ENCODE results near the gene S100A13.
A peak's percentile ranks its signal among the peaks of the same experiment; 100 is the strongest.
"Not testable (repeated sequence)": the region's sequence is repeated elsewhere in the genome, so short reads cannot be mapped to it uniquely, and the experiment has no call there.

S100A13 gene

GRCh38 chr1:153626904-153627714 lies at the start of gene S100A13:
Gene S100A13, minus strand, starts transcription at chr1:153627505. Its CDS starts 1,033 bp downstream, at chr1:153626472.
- DNase-seq (ENCODE audit: low read depth), result peak; percentile 93

GRCh38 chr1:153673511-153673910 lies 46.2 kb upstream of the S100A13 start:
- no peak for DNase-seq (ENCODE audit: low read depth)

DNA sequence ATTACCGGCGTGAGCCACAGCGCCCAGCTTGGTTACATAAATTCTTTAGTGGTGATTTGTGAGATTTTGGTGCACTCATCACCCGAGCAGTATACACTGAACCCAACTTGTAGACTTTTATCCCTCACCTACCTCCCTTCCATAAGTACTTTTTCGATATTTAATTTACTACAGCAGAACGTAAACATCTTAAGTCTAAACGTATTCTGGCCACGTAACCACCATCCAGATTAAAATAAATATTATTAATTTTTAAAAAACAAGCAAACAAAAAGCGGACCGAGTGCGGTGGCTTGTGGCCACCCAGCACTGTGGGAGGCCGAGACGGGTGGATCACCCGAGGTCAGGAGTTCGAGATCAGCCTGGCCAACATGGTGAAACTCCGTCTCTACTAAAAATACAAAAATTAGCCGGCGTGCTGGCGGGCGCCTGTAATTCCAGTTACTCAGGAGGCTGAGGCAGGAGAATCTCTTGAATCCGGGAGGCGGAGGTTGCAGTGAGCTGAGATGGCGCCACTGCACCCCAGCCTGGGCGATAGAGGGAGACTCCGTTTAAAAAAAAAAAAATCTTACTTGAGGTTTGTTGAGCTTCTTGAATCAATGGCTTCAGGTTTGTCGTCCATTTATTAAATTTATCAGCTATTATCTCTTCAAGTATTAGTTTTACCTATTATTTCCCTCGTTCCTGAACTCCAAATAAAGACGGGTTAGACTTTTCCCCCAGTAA lies 44.5 kb upstream of the S100A13 start:
- DNase-seq (ENCODE audit: low read depth), result peak; percentile 9

DNA sequence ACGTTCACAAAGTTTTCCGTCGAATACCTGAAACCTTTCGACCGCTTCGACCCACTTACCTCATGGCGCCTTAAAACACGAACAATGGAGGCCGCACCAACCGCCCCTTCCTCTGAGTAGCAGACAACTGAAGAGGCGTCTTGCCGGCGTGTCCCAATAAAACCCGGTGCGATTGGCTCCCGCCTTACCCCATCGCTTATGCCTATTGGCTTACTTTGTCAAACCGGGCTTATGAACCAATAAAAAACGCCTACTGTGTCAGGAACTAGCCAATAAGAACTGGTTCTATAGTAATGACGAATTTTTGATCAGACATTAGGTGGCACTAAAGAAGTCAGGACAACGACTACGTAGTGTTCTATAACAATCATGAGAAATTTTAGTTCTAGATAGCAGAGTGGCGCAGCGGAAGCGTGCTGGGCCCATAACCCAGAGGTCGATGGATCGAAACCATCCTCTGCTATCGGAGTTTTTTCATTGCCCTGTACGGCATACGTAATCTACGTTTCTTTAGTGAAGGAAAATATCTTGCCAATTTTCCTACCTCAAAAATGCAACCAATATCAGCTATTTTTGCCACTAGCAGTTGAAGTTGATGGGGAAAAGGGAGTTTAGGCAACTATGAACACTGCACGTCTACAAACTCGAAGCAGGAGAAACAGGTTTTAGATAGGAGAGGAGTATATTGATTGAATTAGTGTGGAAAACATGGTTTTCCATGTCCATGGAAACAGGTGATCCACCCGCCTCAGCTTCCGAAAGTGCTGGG lies 43.7 kb upstream of the S100A13 start, which contains the start of gene ILF2:
Gene ILF2 (minus strand): TSS at position 135 of the 769 bp plus-strand sequence. CDS start 71 bp downstream, at position 64.
- peak; percentile 99 for DNase-seq (ENCODE audit: low read depth)

DNA sequence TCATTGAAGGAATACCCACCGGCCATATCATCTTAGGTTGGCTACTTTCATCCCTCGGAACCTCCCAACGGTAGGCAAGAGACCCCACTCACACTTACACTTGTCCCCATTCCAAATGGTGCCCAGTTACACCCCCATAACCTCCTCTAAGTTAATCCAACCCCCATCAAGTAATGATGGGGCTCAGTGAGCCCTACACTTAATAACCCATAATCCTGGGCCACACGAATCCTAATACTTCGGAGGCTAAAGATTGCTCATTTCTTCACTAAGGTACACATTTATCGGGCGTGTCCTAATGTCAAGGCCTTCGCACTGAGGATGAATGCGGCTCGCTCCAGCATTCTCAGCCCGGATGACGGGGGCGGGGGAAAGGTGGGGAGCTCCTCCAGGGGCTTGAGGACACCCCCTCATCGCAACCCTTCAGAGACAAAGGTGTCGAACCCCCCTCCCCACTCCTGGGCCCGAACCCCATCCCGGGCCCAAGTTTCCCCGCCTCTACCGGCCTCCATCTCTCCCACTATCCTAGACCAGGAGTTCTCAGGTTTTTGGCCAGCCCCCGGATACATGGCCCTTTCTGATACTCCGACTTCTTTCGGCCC lies 43.1 kb upstream of the S100A13 start:
- DNase-seq (ENCODE audit: low read depth), result no peak

GRCh38 chr1:153669606-153670005 lies 42.3 kb upstream of the S100A13 start:
- DNase-seq (ENCODE audit: low read depth), result no peak

DNA sequence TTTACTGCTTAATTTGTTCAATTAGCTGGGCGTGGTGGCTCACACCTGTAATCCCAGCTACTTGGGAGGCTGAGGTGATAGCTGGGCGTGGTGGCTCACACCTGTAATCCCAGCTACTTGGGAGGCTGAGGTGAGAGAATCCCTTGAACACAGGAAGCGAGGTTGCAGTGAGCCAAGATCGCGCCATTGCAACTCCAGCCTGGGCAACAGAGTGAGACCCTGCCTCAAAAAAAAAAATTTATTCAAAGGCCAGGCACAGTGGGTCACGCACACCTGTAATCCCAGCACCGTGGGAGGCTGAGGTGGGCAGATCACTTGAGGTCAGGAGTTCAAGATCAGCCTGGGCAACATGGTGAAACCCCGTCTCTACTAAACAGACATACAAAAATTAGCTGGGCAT lies 41.4 kb upstream of the S100A13 start:
- not testable (repeated sequence) for DNase-seq (ENCODE audit: low read depth)

DNA sequence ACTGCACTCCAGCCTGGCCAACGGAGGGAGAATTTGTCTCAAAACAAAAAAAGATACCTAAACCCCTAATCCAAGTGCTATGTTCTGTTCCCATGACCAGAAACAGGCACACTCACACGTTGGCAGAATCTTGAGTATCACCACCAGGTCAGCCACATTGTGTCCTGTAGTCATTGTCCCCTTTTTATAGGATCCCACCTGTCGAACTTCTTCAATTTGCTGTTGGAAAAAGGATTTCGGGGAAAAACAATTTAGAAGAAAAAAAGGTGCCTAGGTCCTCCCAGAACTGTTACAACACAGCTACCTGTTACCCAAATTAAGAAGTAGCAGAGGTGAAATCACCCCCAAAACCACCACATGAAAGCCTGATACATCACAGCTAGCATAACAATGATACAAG lies 40.1 kb upstream of the S100A13 start:
- DNase-seq (ENCODE audit: low read depth), result no peak

- no peak for DNase-seq (ENCODE audit: low read depth)
Measured at GRCh38 chr1:153663211-153663610, 35.9 kb upstream of the S100A13 start.

- DNase-seq (ENCODE audit: low read depth), result no peak
Measured at GRCh38 chr1:153662269-153662668, 35.0 kb upstream of the S100A13 start.

DNA sequence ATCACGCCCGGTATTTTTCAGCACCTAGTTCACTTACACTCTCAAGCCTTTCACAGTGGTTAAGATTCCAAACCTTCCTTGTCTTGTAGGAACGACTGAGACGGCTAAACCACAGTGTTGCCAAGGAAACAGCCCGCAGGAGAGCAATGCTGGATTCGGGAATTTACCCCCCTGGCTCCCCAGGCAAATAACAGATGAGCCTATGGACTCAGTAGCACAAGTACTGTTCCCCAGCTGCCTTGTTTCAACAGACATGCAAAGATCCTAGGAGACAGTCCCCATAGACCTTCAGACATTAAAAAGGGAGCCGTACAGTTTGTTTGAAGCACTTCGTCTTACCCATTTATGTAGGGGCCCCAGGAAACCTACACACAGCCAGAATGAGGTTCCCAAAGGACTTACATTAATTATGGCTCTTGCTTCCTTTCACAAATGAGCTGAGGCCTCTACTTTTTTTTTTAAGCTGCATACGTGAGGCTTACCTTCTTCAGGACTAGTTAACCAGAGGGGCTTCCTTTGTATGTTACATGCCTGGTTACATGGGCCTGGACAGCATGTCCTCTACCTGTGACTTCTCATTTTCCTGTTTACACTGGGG lies 33.9 kb upstream of the S100A13 start:
- no peak for DNase-seq (ENCODE audit: low read depth)

DNA sequence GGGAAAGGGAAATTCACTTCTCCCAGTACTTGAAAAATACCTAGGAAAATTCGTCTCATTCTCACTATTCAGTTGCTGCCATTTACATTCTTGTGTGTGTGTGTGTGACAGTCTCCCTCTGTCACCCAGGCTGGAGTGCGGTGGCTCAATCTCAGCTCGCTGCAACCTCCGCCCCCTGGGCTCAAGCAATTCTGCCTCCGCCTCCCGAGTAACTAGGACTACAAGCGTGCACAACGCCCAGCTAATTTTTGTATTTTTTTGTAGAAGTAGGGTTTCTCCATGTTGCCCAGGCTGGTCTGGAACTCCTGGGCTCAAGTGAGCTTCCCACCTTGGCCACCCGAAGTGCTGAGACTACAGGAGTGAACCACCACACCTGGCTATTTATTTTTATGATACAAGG lies 32.4 kb upstream of the S100A13 start:
- no peak for DNase-seq (ENCODE audit: low read depth)

- no peak for DNase-seq (ENCODE audit: low read depth)
Measured at GRCh38 chr1:153659175-153659534, 31.9 kb upstream of the S100A13 start.

DNA sequence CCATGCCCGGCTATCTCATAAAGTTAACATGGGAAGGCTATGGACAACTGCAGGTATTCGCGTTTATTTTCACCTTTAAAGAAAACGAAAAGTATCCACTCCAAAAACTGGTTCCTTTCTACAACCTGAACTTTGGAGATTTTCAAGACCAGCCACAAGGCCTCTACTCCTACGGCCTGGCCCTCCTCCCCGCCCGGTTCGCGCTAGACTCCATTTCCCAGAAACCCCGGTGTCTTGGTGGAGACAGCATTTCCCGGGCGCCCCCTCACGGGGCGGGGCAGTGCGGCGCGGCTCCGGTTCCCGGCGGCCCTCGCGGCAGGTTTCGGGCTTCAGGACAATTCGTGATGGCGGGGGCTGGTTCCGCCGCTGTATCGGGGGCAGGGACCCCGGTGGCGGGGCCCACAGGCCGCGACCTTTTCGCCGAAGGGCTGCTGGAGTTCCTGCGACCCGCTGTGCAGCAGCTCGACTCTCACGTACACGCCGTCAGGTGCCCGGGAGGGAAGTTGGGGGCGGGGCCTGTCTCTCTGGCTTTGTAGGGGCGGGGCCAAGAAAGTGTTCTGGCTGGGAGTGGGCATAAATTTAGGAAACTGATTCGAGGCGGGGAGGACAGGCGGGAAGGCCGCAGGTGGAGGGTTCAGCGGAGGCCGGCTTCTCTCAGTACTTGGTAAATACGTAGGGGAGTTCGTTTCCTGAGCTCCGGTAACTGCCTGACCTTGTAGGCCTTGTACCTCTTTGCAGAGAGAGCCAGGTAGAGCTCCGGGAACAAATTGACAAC lies 31.3 kb upstream of the S100A13 start, which contains the start of gene SNAPIN:
Gene SNAPIN (plus strand): TSS at position 304 of the 775 bp plus-strand sequence. CDS start 41 bp downstream, at position 345.
- DNase-seq (ENCODE audit: low read depth), result peak; percentile 68

- no peak for DNase-seq (ENCODE audit: low read depth)
Measured at GRCh38 chr1:153655333-153655732, 28.0 kb upstream of the S100A13 start.

GRCh38 chr1:153652805-153653500 lies 25.6 kb upstream of the S100A13 start:
- DNase-seq (ENCODE audit: low read depth), result no peak

DNA sequence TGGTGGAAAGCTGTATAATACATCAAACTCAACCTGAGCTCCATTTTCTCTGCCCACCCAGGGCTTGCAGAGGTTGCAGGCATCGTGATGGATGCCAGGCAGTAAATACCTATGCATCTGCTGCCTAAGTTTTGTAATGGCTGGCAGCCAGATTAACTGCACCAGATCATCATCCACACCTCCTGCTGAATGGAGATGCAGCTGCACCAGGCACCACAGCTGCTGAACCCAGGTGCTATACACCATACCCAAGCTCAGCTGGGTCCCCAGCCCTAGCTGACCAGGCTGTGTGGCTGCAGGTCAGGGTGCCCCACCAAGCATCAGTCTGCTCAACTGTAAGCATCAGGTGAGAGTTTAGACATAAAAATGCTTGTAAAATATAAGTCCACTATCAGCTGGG lies 24.5 kb upstream of the S100A13 start:
- DNase-seq (ENCODE audit: low read depth), result no peak

GRCh38 chr1:153649863-153650235 lies 22.5 kb upstream of the S100A13 start:
- DNase-seq (ENCODE audit: low read depth), result no peak

GRCh38 chr1:153649137-153649862 lies 22.0 kb upstream of the S100A13 start:
- no peak for DNase-seq (ENCODE audit: low read depth)
